SK-N-SH treated with all-trans-retinoic acid at 6 μM for 48 hours (cell line): ENCODE data around the gene SERP1.

Experiments used
- ZNF70 ChIP-seq: fragments of 450-650 bp; formaldehyde crosslinking; IDR thresholded peaks from 2 replicates; pipeline ENCODE4 v1.5.0; 2020; ENCODE audit warnings: mild to moderate bottlenecking, moderate library complexity
- TF ChIP-seq, protein P1 (sequence below): fragments of 250-450 bp; sonication (Bioruptor Pico); IDR thresholded peaks from 2 replicates; pipeline ENCODE4 v1.8.0; 2020; ENCODE audit warnings: mild to moderate bottlenecking, moderate library complexity, borderline replicate concordance

DNA sequence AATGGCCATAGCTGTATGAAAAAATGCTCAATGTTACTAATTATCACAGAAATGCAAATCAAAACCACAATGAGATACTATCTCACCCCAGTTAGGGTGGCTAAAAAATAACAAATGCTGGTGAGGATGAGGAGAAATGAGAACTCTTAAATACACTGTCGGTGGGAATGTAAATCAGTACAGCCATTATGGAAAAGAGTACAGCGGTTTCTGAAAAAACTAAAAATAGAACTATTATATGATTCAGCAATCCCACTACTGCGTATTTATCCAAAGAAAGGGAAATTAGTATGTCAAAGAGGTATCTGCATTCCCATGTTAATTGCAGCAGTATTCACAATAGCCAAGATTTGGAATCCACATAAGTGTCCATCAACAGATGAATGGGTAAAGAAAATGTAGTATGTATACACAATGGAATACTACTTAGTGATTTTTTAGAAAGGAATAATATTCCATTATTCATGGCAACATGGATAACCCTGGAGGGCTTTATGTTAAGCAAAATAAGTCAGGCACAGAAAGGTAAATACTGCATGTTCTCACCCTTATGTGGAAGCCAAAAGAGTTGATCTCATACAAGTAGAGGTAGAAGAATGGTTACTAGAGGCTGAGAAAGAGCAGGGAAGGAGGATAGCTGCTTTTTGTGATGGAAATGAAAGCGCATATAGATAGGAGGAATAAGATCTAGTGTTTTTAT lies 35.0 kb downstream of the SERP1 start:
- TF ChIP-seq, protein P1, sequence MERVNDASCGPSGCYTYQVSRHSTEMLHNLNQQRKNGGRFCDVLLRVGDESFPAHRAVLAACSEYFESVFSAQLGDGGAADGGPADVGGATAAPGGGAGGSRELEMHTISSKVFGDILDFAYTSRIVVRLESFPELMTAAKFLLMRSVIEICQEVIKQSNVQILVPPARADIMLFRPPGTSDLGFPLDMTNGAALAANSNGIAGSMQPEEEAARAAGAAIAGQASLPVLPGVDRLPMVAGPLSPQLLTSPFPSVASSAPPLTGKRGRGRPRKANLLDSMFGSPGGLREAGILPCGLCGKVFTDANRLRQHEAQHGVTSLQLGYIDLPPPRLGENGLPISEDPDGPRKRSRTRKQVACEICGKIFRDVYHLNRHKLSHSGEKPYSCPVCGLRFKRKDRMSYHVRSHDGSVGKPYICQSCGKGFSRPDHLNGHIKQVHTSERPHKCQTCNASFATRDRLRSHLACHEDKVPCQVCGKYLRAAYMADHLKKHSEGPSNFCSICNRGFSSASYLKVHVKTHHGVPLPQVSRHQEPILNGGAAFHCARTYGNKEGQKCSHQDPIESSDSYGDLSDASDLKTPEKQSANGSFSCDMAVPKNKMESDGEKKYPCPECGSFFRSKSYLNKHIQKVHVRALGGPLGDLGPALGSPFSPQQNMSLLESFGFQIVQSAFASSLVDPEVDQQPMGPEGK (CRISPR knock-in tag): no peak
- TF ChIP-seq ZNF70: no peak
